ENCODE data around the gene CEP162. TPM values are rescaled to one million over a fixed set of nuclear protein-coding genes. Genes with fewer than 3 reads are reported as not detected.

Gene CEP162
- total RNA-seq: 1 to 10 TPM; 3.5 to 5.5 TPM

DNA sequence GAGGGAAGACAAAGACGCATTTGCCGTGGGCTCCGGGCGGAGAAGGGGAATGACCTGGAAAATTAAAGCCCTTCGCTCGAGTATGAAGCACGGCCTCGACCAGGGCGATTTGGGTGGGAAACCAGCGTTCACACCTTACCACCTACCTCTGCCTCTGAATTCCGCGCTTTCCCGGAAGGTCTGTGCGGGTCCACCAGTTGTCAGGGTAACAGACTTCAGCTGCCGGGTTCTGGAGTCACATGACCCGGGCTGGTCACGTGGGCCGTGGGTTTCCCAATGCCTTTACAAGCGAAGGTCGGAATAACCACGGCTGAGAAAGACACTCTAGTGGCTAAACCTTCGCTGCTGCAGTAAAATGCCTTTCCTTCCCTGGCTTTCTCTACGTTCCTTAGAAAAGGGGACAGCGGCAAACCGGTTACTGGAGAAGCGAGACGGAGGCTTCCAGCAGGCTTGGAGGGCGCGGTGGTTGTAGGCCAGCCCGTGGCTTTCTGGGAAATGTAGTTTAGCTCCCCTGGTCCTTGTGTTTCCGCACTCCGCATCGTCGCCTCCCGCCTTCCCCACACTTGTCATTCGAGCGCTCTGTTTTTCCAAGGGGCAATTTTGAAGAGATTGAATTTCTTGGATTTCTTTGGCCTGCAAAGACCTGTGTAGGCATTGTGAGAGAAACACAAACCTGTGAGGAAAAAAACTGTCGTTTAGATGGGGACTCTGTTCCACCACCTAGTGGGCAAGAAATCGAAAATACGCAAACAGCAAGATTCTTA lies at the start of gene CEP162:
Gene CEP162, minus strand, starts transcription at position 210 of the 764 bp plus-strand sequence. CDS start 1,250 bp downstream, outside the sequence.
- Histone ChIP-seq H3K4me3 (peak within 1 kb of the TSS; percentile 88 to 94), H3K4me1 (peaks cover 0 to 15% of the 10 kb centered on the region in 2 donors), H3K27me3 (no peaks in the 10 kb centered on the region), H3K9me3 (no peaks in the 10 kb centered on the region), H3K36me3 (no peaks in the 10 kb centered on the region), H3K27ac (peak within 1 kb of the TSS; percentile 89 to 94)
- TF ChIP-seq, protein P1, sequence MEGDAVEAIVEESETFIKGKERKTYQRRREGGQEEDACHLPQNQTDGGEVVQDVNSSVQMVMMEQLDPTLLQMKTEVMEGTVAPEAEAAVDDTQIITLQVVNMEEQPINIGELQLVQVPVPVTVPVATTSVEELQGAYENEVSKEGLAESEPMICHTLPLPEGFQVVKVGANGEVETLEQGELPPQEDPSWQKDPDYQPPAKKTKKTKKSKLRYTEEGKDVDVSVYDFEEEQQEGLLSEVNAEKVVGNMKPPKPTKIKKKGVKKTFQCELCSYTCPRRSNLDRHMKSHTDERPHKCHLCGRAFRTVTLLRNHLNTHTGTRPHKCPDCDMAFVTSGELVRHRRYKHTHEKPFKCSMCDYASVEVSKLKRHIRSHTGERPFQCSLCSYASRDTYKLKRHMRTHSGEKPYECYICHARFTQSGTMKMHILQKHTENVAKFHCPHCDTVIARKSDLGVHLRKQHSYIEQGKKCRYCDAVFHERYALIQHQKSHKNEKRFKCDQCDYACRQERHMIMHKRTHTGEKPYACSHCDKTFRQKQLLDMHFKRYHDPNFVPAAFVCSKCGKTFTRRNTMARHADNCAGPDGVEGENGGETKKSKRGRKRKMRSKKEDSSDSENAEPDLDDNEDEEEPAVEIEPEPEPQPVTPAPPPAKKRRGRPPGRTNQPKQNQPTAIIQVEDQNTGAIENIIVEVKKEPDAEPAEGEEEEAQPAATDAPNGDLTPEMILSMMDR (IDR thresholded peaks at IDR 0.05): peak; percentile 68 to 80
- DNase-seq (ENCODE audit: low spot score): peak; percentile 96

- H3K4me3 ChIP-seq: no peak overlapping the region
- TF ChIP-seq, protein P1 (IDR thresholded peaks at IDR 0.05): no peak
- DNase-seq (ENCODE audit: low spot score): no peak
- H3K27me3 ChIP-seq: no peaks in the 10 kb centered on the region
- H3K4me1 ChIP-seq: no peaks in the 10 kb centered on the region
- no peaks in the 10 kb centered on the region for H3K36me3 ChIP-seq
- no peak overlapping the region for H3K27ac ChIP-seq
- no peaks in the 10 kb centered on the region for H3K9me3 ChIP-seq
Measured at GRCh38 chr6:84274856-84275255, 47.4 kb upstream of the CEP162 start.

DNA sequence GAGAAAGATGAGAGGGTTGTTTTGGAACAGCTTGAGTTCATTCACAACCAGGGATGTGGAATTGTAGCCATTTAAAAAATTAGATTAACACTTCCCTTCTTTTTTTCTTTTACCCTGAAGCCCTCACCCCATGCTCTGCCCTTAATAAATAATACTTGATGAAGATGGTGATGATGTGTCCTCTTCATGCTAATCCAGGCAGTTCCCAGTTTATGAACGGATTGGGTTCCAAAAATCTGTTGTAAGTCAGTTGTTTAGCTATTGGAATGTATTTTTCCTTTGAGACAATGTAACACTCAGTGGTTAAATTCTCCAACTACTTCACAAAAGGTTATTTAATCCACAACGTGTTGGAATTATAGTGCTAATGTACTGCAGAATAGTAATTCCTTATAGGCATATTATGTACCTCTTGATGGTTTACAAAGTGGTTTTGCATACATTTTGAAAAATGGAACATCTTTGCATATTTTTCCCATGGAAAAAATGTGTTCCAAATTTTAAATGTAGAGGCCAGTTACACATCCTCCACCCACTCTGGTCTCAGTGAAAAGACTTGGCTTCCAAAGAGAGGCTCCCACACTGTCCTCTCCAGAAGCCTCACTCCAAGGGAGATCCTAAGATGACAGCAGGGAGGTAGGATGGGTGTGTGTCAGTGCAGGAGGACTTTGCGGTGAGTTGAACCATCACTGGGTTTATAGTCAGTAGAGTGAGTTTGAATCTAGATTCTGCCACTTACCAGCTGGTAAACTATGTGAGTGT lies 45.8 kb upstream of the CEP162 start:
- DNase-seq (ENCODE audit: low spot score): no peak
- H3K9me3 ChIP-seq: no peaks in the 10 kb centered on the region
- no peaks in the 10 kb centered on the region for H3K36me3 ChIP-seq
- TF ChIP-seq, protein P1 (IDR thresholded peaks at IDR 0.05): no peak
- H3K27ac ChIP-seq: no peak overlapping the region
- no peaks in the 10 kb centered on the region for H3K4me1 ChIP-seq
- H3K4me3 ChIP-seq: no peak overlapping the region
- no peaks in the 10 kb centered on the region for H3K27me3 ChIP-seq

- no peak for DNase-seq (ENCODE audit: low spot score)
- Histone ChIP-seq H3K36me3 (no peaks in the 10 kb centered on the region), H3K27ac (no peak overlapping the region), H3K4me3 (no peak overlapping the region), H3K27me3 (no peaks in the 10 kb centered on the region), H3K9me3 (no peaks in the 10 kb centered on the region), H3K4me1 (no peaks in the 10 kb centered on the region)
- TF ChIP-seq, protein P1 (IDR thresholded peaks at IDR 0.05): no peak
Measured at GRCh38 chr6:84272298-84272697, 44.9 kb upstream of the CEP162 start.

- H3K9me3 ChIP-seq: no peaks in the 10 kb centered on the region
- H3K27ac ChIP-seq: no peak overlapping the region
- H3K36me3 ChIP-seq: no peaks in the 10 kb centered on the region
- H3K4me1 ChIP-seq: no peaks in the 10 kb centered on the region
- H3K27me3 ChIP-seq: no peaks in the 10 kb centered on the region
- no peak overlapping the region for H3K4me3 ChIP-seq
- TF ChIP-seq, protein P1 (IDR thresholded peaks at IDR 0.05): no peak
- no peak for DNase-seq (ENCODE audit: low spot score)
Measured at GRCh38 chr6:84271061-84271716, 43.7 kb upstream of the CEP162 start.
